Ishikawa (cell line): ENCODE data around the gene TM9SF2.

Source experiments
- CEBPB ChIP-seq: IDR thresholded peaks from 2 replicates; pipeline ENCODE4 v1.6.1; 2012
- CREB1 ChIP-seq: IDR thresholded peaks from 2 replicates; pipeline ENCODE4 v1.6.1; 2012; ENCODE audit warnings: low read depth
- EGR1 ChIP-seq: IDR thresholded peaks from 2 replicates; pipeline ENCODE4 v1.6.1; 2012
- EP300 ChIP-seq: IDR thresholded peaks from 2 replicates; pipeline ENCODE4 v1.6.1; 2012; ENCODE audit warnings: borderline replicate concordance
- FOXM1 ChIP-seq: IDR thresholded peaks from 2 replicates; pipeline ENCODE4 v1.6.1; 2012; ENCODE audit warnings: low read depth, borderline replicate concordance
- NFIC ChIP-seq: IDR thresholded peaks from 2 replicates; pipeline ENCODE4 v1.6.1; 2012
- RAD21 ChIP-seq: IDR thresholded peaks from 2 replicates; pipeline ENCODE4 v1.6.1; 2012; ENCODE audit warnings: low read depth
- TAF1 ChIP-seq: IDR thresholded peaks from 2 replicates; pipeline ENCODE4 v1.6.1; 2012; ENCODE audit warnings: low read depth, mild to moderate bottlenecking
- TCF12 ChIP-seq: IDR thresholded peaks from 2 replicates; pipeline ENCODE4 v1.6.1; 2012; ENCODE audit warnings: low read depth
- TEAD4 ChIP-seq: IDR thresholded peaks from 2 replicates; pipeline ENCODE4 v1.6.1; 2012
- YY1 ChIP-seq: IDR thresholded peaks from 2 replicates; pipeline ENCODE4 v1.6.1; 2012; ENCODE audit warnings: low read depth
- ZBTB7A ChIP-seq: IDR thresholded peaks from 2 replicates; pipeline ENCODE4 v1.6.1; 2012; ENCODE audit warnings: low read depth
- TF ChIP-seq, protein P1 (sequence below): IDR thresholded peaks from 2 replicates; pipeline ENCODE4 v1.6.1; 2012
- TF ChIP-seq, protein P2 (sequence below): IDR thresholded peaks from 2 replicates; pipeline ENCODE4 v1.6.1; 2012; ENCODE audit warnings: low read depth, mild to moderate bottlenecking
- TF ChIP-seq, protein P3 (sequence below): IDR thresholded peaks from 2 replicates; pipeline ENCODE4 v1.6.1; 2012

TM9SF2 gene

DNA sequence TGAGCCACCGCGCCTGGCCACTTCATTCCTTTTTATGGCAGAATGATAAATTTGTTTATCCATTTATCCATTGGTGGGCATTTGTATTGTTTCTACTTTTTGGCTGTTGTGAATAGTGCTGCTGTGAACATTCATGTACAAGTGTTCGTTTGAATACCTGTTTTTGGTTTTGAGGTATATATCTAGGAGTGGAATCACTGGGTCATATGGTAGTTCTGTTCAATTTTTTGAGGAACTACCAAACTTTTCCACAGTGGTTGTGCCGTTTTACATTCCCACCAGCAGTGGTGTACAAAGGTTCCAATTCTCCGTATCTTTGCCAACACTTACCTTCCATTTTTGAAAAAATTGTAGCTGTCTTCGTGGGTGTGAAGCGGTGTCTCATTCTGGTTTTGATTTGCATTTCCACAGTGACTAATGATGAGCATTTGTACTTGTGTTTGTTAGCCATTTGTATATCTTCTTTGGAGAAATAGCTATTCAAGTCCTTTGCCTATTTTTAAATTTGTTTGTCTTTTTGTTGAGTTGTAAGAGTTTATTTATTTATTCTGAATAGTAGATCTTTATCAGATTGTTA, 55.7 kb downstream of the TM9SF2 start:
- TF ChIP-seq NFIC (no peak), YY1 (no peak), TCF12 (no peak), RAD21 (no peak), TAF1 (no peak), ZBTB7A (no peak), CEBPB (no peak)
- TF ChIP-seq, protein P1, sequence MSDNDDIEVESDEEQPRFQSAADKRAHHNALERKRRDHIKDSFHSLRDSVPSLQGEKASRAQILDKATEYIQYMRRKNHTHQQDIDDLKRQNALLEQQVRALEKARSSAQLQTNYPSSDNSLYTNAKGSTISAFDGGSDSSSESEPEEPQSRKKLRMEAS, result no peak
- TF ChIP-seq, protein P2, sequence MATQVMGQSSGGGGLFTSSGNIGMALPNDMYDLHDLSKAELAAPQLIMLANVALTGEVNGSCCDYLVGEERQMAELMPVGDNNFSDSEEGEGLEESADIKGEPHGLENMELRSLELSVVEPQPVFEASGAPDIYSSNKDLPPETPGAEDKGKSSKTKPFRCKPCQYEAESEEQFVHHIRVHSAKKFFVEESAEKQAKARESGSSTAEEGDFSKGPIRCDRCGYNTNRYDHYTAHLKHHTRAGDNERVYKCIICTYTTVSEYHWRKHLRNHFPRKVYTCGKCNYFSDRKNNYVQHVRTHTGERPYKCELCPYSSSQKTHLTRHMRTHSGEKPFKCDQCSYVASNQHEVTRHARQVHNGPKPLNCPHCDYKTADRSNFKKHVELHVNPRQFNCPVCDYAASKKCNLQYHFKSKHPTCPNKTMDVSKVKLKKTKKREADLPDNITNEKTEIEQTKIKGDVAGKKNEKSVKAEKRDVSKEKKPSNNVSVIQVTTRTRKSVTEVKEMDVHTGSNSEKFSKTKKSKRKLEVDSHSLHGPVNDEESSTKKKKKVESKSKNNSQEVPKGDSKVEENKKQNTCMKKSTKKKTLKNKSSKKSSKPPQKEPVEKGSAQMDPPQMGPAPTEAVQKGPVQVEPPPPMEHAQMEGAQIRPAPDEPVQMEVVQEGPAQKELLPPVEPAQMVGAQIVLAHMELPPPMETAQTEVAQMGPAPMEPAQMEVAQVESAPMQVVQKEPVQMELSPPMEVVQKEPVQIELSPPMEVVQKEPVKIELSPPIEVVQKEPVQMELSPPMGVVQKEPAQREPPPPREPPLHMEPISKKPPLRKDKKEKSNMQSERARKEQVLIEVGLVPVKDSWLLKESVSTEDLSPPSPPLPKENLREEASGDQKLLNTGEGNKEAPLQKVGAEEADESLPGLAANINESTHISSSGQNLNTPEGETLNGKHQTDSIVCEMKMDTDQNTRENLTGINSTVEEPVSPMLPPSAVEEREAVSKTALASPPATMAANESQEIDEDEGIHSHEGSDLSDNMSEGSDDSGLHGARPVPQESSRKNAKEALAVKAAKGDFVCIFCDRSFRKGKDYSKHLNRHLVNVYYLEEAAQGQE, result no peak

DNA sequence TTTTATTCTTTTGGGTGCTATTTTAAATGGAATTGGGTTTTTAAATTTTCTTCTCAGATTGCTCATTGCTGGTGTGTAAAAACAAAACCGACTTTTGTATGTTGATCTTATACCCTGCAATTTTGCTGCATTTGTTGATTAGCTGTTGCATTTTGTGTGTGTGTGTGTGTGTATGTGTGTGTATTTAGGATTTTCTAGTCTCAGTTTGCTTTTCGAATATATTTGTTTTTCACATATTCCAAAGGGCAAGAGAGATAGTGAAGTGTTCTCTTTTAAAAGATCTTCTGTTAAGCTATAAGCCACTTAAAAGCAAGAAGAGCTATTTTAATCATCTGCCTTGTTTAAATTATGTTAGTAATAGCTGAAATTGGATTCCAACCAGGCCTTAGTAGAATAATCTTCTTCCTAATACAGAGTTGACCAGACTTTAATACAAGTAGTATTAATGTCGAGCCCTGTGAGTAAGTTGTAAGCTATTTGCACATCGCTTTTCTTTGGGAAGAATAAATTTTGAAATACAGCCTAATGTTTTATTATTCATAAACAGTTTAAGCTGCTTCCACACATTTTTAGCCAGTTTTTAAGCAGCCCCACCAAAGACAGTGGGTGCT, 57.4 kb downstream of the TM9SF2 start:
- no peak for TF ChIP-seq TEAD4
- TF ChIP-seq NFIC, result no peak
- TF ChIP-seq YY1, result no peak
- TF ChIP-seq ZBTB7A, result no peak
- no peak for TF ChIP-seq CEBPB
- TF ChIP-seq FOXM1, result no peak
- TF ChIP-seq, protein P1, result no peak
- TF ChIP-seq CREB1, result no peak
- TF ChIP-seq, protein P3, sequence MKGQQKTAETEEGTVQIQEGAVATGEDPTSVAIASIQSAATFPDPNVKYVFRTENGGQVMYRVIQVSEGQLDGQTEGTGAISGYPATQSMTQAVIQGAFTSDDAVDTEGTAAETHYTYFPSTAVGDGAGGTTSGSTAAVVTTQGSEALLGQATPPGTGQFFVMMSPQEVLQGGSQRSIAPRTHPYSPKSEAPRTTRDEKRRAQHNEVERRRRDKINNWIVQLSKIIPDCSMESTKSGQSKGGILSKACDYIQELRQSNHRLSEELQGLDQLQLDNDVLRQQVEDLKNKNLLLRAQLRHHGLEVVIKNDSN, result no peak
- TF ChIP-seq, protein P2, result no peak

DNA sequence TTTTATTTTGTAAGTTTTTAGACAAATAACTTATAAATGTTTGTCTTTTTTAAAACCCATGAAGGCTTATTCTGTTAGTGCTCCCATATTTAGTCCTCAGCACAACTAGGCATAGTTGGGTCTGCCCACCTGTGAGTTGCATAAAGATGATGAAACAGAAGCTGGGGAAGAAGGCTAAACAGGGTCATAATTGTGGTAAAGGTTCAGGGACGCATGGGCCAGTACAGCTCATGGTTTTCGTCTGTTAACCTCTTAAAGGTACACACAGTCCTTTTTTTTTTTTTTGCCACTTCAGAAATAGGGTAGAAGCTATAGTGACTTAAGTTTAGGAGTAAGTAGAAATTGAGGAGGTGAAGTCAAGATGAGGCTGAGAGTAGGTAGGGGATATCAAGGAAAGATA, 58.3 kb downstream of the TM9SF2 start:
- TF ChIP-seq, protein P3, result no peak
- TF ChIP-seq CREB1 (no peak), FOXM1 (no peak), EGR1 (no peak), CEBPB (no peak), YY1 (no peak), TCF12 (no peak), EP300 (no peak), TEAD4 (no peak), NFIC (no peak), RAD21 (no peak)
- TF ChIP-seq, protein P1, result no peak
- TF ChIP-seq, protein P2, result no peak

DNA sequence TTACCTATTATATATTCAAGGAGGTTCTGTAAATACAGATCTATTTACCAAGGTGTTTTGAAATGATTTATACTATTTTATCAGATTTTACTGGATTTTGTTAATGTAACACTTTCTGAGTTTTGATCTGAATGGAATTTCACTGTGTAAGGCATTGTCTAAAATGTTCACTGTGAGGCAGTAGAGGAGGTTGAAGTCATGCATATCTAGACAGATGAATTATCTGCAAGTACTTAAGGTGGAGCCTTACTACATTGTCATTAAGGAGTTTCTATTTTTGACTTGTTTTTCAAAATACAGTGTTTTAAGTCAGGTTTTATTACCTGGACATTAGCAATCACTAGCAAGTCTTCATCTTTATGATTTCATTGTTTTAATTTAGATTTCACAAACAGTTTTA, 62.1 kb downstream of the TM9SF2 start:
- TF ChIP-seq TAF1, result no peak
- TF ChIP-seq, protein P3, result no peak
- TF ChIP-seq ZBTB7A, result no peak
- TF ChIP-seq CEBPB, result no peak
- no peak for TF ChIP-seq CREB1
- TF ChIP-seq, protein P2, result no peak
- TF ChIP-seq NFIC, result no peak
- no peak for TF ChIP-seq EGR1
- no peak for TF ChIP-seq YY1
- TF ChIP-seq, protein P1, result no peak
- no peak for TF ChIP-seq RAD21
- no peak for TF ChIP-seq FOXM1
- TF ChIP-seq TCF12, result no peak
- no peak for TF ChIP-seq TEAD4
- no peak for TF ChIP-seq EP300
